Epidermal melanocyte (primary cell): ENCODE results near the gene SLC43A3.
"Not testable (repeated sequence)": the region's sequence is repeated elsewhere in the genome, so short reads cannot be mapped to it uniquely, and the experiment has no call there.

Experiments
- DNase-seq: peaks from one replicate; pipeline ENCODE4 v3.0.0; 2011; ENCODE audit warnings: low spot score; ENCODE audit not compliant: insufficient read length

The SLC43A3 gene

GRCh38 chr11:57380975-57381374 is 45.9 kb downstream of the SLC43A3 start, which contains the start of gene PRG3:
PRG3 (minus strand) TSS chr11:57381150; CDS start chr11:57380708, 442 bp downstream.
- no peak for DNase-seq

- no peak for DNase-seq
Observed at GRCh38 chr11:57379732-57380131, 47.2 kb downstream of the SLC43A3 start.

GRCh38 chr11:57378186-57378585 is 48.7 kb downstream of the SLC43A3 start:
- no peak for DNase-seq

- DNase-seq, result no peak
Observed at GRCh38 chr11:57377107-57377506, 49.8 kb downstream of the SLC43A3 start.

GRCh38 chr11:57376095-57377090 is 50.5 kb downstream of the SLC43A3 start:
- no peak for DNase-seq

- DNase-seq, result no peak
Observed at GRCh38 chr11:57375490-57375889, 51.4 kb downstream of the SLC43A3 start.

GRCh38 chr11:57374966-57375365 is 52.0 kb downstream of the SLC43A3 start:
- DNase-seq, result no peak

GRCh38 chr11:57373146-57373545 is 53.8 kb downstream of the SLC43A3 start:
- no peak for DNase-seq

GRCh38 chr11:57370941-57371340 is 56.0 kb downstream of the SLC43A3 start:
- DNase-seq, result no peak

GRCh38 chr11:57370251-57370650 is 56.7 kb downstream of the SLC43A3 start:
- no peak for DNase-seq

GRCh38 chr11:57368845-57369232 is 58.1 kb downstream of the SLC43A3 start:
- no peak for DNase-seq

- DNase-seq, result no peak
Observed at GRCh38 chr11:57368106-57368844, 58.6 kb downstream of the SLC43A3 start.

GRCh38 chr11:57364851-57365660 is 61.9 kb downstream of the SLC43A3 start:
- DNase-seq, result no peak

- no peak for DNase-seq
Observed at GRCh38 chr11:57363131-57364080, 63.5 kb downstream of the SLC43A3 start.

- no peak for DNase-seq
Observed at GRCh38 chr11:57361926-57362325, 65.0 kb downstream of the SLC43A3 start.

GRCh38 chr11:57361420-57361819 is 65.5 kb downstream of the SLC43A3 start:
- not testable (repeated sequence) for DNase-seq

- no peak for DNase-seq
Observed at GRCh38 chr11:57360991-57361390, 65.9 kb downstream of the SLC43A3 start.

- no peak for DNase-seq
Observed at GRCh38 chr11:57359896-57360690, 66.8 kb downstream of the SLC43A3 start.

- no peak for DNase-seq
Observed at GRCh38 chr11:57359396-57359795, 67.5 kb downstream of the SLC43A3 start.
